Measurements from ENCODE around the gene ENTPD8. TPM values are rescaled to one million over a fixed set of nuclear protein-coding genes. Genes with fewer than 3 reads are reported as not detected.

The ENTPD8 gene
- total and polyA plus RNA-seq, 2 of the 13 experiments (the other 11 are each of a cell fraction or from before 2014, with no cell fraction given) = 0.26 to 0.44 TPM

GRCh38 chr9:137462986-137463930, 22.1 kb upstream of the ENTPD8 start (continued):
- TF ChIP-seq PAXIP1 (CRISPR knock-in tag; conservative IDR thresholded peaks at IDR 0.05) = peak; percentile 94
- no peak; the same call in 1 of the 2 replicates for TF ChIP-seq HMGXB3 (CRISPR knock-in tag; IDR thresholded peaks at IDR 0.05; ENCODE audit: borderline replicate concordance)
- TF ChIP-seq MTA3 (CRISPR knock-in tag; IDR thresholded peaks at IDR 0.05) = no peak
- TF ChIP-seq U2AF1 (optimal IDR thresholded peaks at IDR 0.05; ENCODE audit: low read depth, low read length) = no peak
- no peak for TF ChIP-seq RNF2 (conservative IDR thresholded peaks at IDR 0.05; ENCODE audit: low read depth)
- peak; percentile 57 for TF ChIP-seq TBX2 (CRISPR knock-in tag; IDR thresholded peaks at IDR 0.05; ENCODE audit: borderline replicate concordance)
- no peak for TF ChIP-seq CEBPZ (IDR thresholded peaks at IDR 0.05; ENCODE audit: low read length)
- TF ChIP-seq ZNF160 (CRISPR knock-in tag; IDR thresholded peaks at IDR 0.05) = peak; percentile 67; the same call in 1 of the 2 replicates
- peak; percentile 99 for TF ChIP-seq ZNF543 (CRISPR knock-in tag; IDR thresholded peaks at IDR 0.05)
- TF ChIP-seq E2F5 (CRISPR knock-in tag; conservative IDR thresholded peaks at IDR 0.05) = no peak
- no peak for TF ChIP-seq E2F2 (CRISPR knock-in tag; IDR thresholded peaks at IDR 0.05; ENCODE audit: borderline replicate concordance)
- TF ChIP-seq ZNF337 (CRISPR knock-in tag; IDR thresholded peaks at IDR 0.05; ENCODE audit: borderline replicate concordance, low read depth) = no peak
- TF ChIP-seq NR2C2 (CRISPR knock-in tag; IDR thresholded peaks at IDR 0.05; ENCODE audit: borderline replicate concordance) = no peak
